Activated CD8-positive, alpha-beta memory T cell treated with anti-CD3 and anti-CD28 coated beads, Interleukin-2, amount 50 U/mL, for 1 hour (primary cell): ENCODE results near the gene CACNA1A.

Experiments
- DNase-seq: peaks from one replicate; pipeline ENCODE4 v3.0.0-alpha.2; 2020; ENCODE audit errors: extremely low read depth

Gene CACNA1A

GRCh38 chr19:13163609-13164342 lies 342.5 kb downstream of the CACNA1A start:
- no peak for DNase-seq

GRCh38 chr19:13162724-13163608 lies 343.3 kb downstream of the CACNA1A start:
- peak; percentile 65 for DNase-seq

DNA sequence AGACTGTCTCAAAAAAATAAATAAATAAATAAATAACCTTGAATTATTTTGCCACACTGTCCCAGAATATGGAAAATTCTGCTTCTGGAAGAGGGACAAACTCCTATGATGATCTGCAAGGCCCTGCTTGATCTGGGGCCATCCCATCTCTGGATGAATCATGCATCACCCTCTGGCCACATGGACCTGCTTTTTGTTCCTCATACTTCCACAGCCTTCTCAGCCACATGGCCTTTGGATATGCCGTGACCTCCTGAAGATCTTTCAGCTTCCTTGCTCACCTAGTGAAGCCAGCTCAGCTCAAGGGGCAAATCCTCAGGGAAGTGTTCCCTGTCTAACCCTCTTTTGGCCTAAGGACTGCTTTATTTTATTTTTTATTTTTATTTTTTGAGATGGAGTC lies 345.7 kb downstream of the CACNA1A start:
- DNase-seq: no peak

DNA sequence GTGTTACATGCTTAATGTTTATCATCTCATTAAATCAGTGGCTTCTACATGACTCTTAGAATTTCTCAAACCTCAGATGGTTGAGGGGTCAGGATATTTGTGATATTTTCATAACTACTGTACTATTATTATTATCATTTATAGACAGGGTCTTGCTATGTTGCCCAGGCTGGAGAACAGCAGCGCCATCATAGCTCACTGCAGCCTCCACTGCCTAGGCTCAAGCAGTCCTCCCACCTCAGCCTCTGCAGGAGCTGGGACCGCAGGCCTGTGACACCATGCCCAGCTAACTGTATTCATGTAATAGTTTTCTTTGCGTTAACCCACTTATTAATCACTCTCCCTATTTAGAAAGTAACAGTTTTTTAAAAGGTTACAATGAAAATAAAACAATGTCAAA lies 346.6 kb downstream of the CACNA1A start:
- no peak for DNase-seq
